Measurements from ENCODE around the gene NECAB3. TPM values are rescaled to one million over a fixed set of nuclear protein-coding genes. Genes with fewer than 3 reads are reported as not detected.

Gene NECAB3
- total and polyA plus RNA-seq, 2 of the 13 experiments (the other 11 are each of a cell fraction or from before 2014, with no cell fraction given) = 61.5 to 65.5 TPM

- no peak for TF ChIP-seq REPIN1 (CRISPR knock-in tag; IDR thresholded peaks at IDR 0.05; ENCODE audit: borderline replicate concordance, low read depth)
- peak; percentile 57; the same call in 1 of the 2 replicates for TF ChIP-seq ZBTB39 (CRISPR knock-in tag; IDR thresholded peaks at IDR 0.05)
- peak; percentile 56 for TF ChIP-seq RBM39 (IDR thresholded peaks at IDR 0.05; ENCODE audit: low read depth, low read length, poor library complexity, severe bottlenecking)
- TF ChIP-seq THAP7 (CRISPR knock-in tag; IDR thresholded peaks at IDR 0.05) = no peak
- peak; percentile 86 for TF ChIP-seq RBFOX2 (IDR thresholded peaks at IDR 0.05; ENCODE audit: low read depth, low read length)
- no peak for TF ChIP-seq NCOA5 (CRISPR knock-in tag; IDR thresholded peaks at IDR 0.05)
- no peak for TF ChIP-seq PLSCR1 (CRISPR knock-in tag; IDR thresholded peaks at IDR 0.05; ENCODE audit: borderline replicate concordance)
- TF ChIP-seq PHF8 (CRISPR knock-in tag; IDR thresholded peaks at IDR 0.05) = peak; percentile 42; the same call in 1 of the 2 replicates
- TF ChIP-seq RCOR2 (CRISPR knock-in tag; IDR thresholded peaks at IDR 0.05) = no peak
- 0 out of 2 replicates have a peak, but pooled peaks have one; percentile 12 for TF ChIP-seq CEBPG (CRISPR knock-in tag; IDR thresholded peaks at IDR 0.05)
- peak; percentile 51; the same call in 1 of the 2 replicates for TF ChIP-seq KDM2A (CRISPR knock-in tag; IDR thresholded peaks at IDR 0.05; ENCODE audit: borderline replicate concordance, low read depth)
- peak; percentile 95 for TF ChIP-seq HOXA3 (CRISPR knock-in tag; IDR thresholded peaks at IDR 0.05)
- TF ChIP-seq ZFP91 (CRISPR knock-in tag; IDR thresholded peaks at IDR 0.05; ENCODE audit: borderline replicate concordance) = peak; percentile 80; the same call in 1 of the 2 replicates
- TF ChIP-seq AHR (CRISPR knock-in tag; IDR thresholded peaks at IDR 0.05) = peak; percentile 57; the same call in 1 of the 2 replicates
- peak; percentile 55; the same call in 1 of the 2 replicates for TF ChIP-seq ARHGAP35 (CRISPR knock-in tag; IDR thresholded peaks at IDR 0.05; ENCODE audit: borderline replicate concordance)
- peak; percentile 49 for TF ChIP-seq HNRNPK (IDR thresholded peaks at IDR 0.05; ENCODE audit: low read depth, low read length, poor library complexity, severe bottlenecking)
- TF ChIP-seq ZBTB38 (CRISPR knock-in tag; IDR thresholded peaks at IDR 0.05) = peak; percentile 100
- TF ChIP-seq TEAD3 (CRISPR knock-in tag; optimal IDR thresholded peaks at IDR 0.05; ENCODE audit: borderline replicate concordance) = peak; percentile 35
- peak; percentile 76 for TF ChIP-seq ZNF883 (CRISPR knock-in tag; IDR thresholded peaks at IDR 0.05; ENCODE audit: not compliant biosample characterization)
- TF ChIP-seq XRCC5 (optimal IDR thresholded peaks at IDR 0.05; ENCODE audit: low read length) = peak; percentile 62
- TF ChIP-seq MTA3 (CRISPR knock-in tag; IDR thresholded peaks at IDR 0.05) = no peak
- TF ChIP-seq ZNF777 (CRISPR knock-in tag; IDR thresholded peaks at IDR 0.05) = no peak
- TF ChIP-seq SP4 (CRISPR knock-in tag; IDR thresholded peaks at IDR 0.05) = peak; percentile 49; the same call in 1 of the 2 replicates
- TF ChIP-seq CBX5 (CRISPR knock-in tag; IDR thresholded peaks at IDR 0.05; ENCODE audit: borderline replicate concordance) = peak; percentile 61; the same call in 1 of the 2 replicates
- 0 out of 2 replicates have a peak, but pooled peaks have one; percentile 46 for TF ChIP-seq ZNF556 (CRISPR knock-in tag; IDR thresholded peaks at IDR 0.05; ENCODE audit: borderline replicate concordance)
These were observed 6.4 kb downstream of the NECAB3 start (continued) for GRCh38 chr20:33667676-33668465.
